ENCODE data around the gene CCSAP. TPM values are rescaled to one million over a fixed set of nuclear protein-coding genes. Genes with fewer than 3 reads are reported as not detected.

CCSAP gene
- total and polyA plus RNA-seq, 2 donors (not counting 1 experiment from before 2014, with no cell fraction given) = 4.4 to 6.9 TPM

- H3K27ac ChIP-seq (ENCODE audit: insufficient read depth, low read length) = no peak overlapping the region
- H3K4me1 ChIP-seq (ENCODE audit: control insufficient read depth, extremely low read depth, insufficient read depth, low read length) = no peaks in the 10 kb centered on the region
- H3K9ac ChIP-seq (ENCODE audit: insufficient read depth, low read length) = no peak overlapping the region
- H3K4me3 ChIP-seq (replicated peaks in 1 of 4; ENCODE audit: control extremely low read depth in 1 of 4, insufficient read depth in 1 of 4, low read depth in 3 of 4, low read length in 4 of 4) = no peak overlapping the region
- no peaks in the 10 kb centered on the region for H3K9me3 ChIP-seq (ENCODE audit: control insufficient read depth, insufficient read depth, low read depth, low read length)
- no peak overlapping the region for H3K4me2 ChIP-seq (ENCODE audit: extremely low read depth, insufficient read depth, low read length)
- no peak for DNase-seq (ENCODE audit: low read depth in 2 of 2)
- TF ChIP-seq EZH2 (IDR thresholded peaks at IDR 0.05; ENCODE audit: low read length, missing control alignments) (no peak), CTCF (conservative IDR thresholded peaks at IDR 0.05 in 1 of 2, IDR thresholded peaks at IDR 0.05 in 1 of 2; ENCODE audit: low read depth in 1 of 2, low read length in 2 of 2) (no peak)
- H4K20me1 ChIP-seq (ENCODE audit: control insufficient read depth, extremely low read depth, insufficient read depth, low read length) = no peaks in the 10 kb centered on the region
- no peak overlapping the region for H2AFZ ChIP-seq (ENCODE audit: low read length)
- H3K36me3 ChIP-seq (ENCODE audit: control insufficient read depth, insufficient read depth, low read length) = no peaks in the 10 kb centered on the region
- H3K27me3 ChIP-seq (ENCODE audit: control insufficient read depth, insufficient read depth, low read length) = no peaks in the 10 kb centered on the region
- peaks cover 59% of the 10 kb centered on the region for H3K79me2 ChIP-seq (ENCODE audit: control insufficient read depth, insufficient read depth, low read length)
These were observed 62.6 kb downstream of the CCSAP start for GRCh38 chr1:229280037-229280828.

GRCh38 chr1:229279242-229279641 lies 63.6 kb downstream of the CCSAP start:
- no peak overlapping the region for H3K4me3 ChIP-seq (replicated peaks in 1 of 4; ENCODE audit: control extremely low read depth in 1 of 4, insufficient read depth in 1 of 4, low read depth in 3 of 4, low read length in 4 of 4)
- H3K4me2 ChIP-seq (ENCODE audit: extremely low read depth, insufficient read depth, low read length) = no peak overlapping the region
- H2AFZ ChIP-seq (ENCODE audit: low read length) = no peak overlapping the region
- H3K27ac ChIP-seq (ENCODE audit: insufficient read depth, low read length) = no peak overlapping the region
- H3K9me3 ChIP-seq (ENCODE audit: control insufficient read depth, insufficient read depth, low read depth, low read length) = no peaks in the 10 kb centered on the region
- peaks cover 60% of the 10 kb centered on the region for H3K79me2 ChIP-seq (ENCODE audit: control insufficient read depth, insufficient read depth, low read length)
- DNase-seq (ENCODE audit: low read depth in 2 of 2) = no peak
- no peaks in the 10 kb centered on the region for H3K4me1 ChIP-seq (ENCODE audit: control insufficient read depth, extremely low read depth, insufficient read depth, low read length)
- no peaks in the 10 kb centered on the region for H4K20me1 ChIP-seq (ENCODE audit: control insufficient read depth, extremely low read depth, insufficient read depth, low read length)
- TF ChIP-seq EZH2 (IDR thresholded peaks at IDR 0.05; ENCODE audit: low read length, missing control alignments) (no peak), CTCF (conservative IDR thresholded peaks at IDR 0.05 in 1 of 2, IDR thresholded peaks at IDR 0.05 in 1 of 2; ENCODE audit: low read depth in 1 of 2, low read length in 2 of 2) (no peak)
- no peak overlapping the region for H3K9ac ChIP-seq (ENCODE audit: insufficient read depth, low read length)
- no peaks in the 10 kb centered on the region for H3K36me3 ChIP-seq (ENCODE audit: control insufficient read depth, insufficient read depth, low read length)
- no peaks in the 10 kb centered on the region for H3K27me3 ChIP-seq (ENCODE audit: control insufficient read depth, insufficient read depth, low read length)

GRCh38 chr1:229278120-229278741 lies 64.6 kb downstream of the CCSAP start:
- Histone ChIP-seq H3K36me3 (ENCODE audit: control insufficient read depth, insufficient read depth, low read length) (no peaks in the 10 kb centered on the region), H3K9me3 (ENCODE audit: control insufficient read depth, insufficient read depth, low read depth, low read length) (no peaks in the 10 kb centered on the region), H3K9ac (ENCODE audit: insufficient read depth, low read length) (no peak overlapping the region), H3K79me2 (ENCODE audit: control insufficient read depth, insufficient read depth, low read length) (peaks cover 62% of the 10 kb centered on the region), H3K4me1 (ENCODE audit: control insufficient read depth, extremely low read depth, insufficient read depth, low read length) (peaks cover 2% of the 10 kb centered on the region), H4K20me1 (ENCODE audit: control insufficient read depth, extremely low read depth, insufficient read depth, low read length) (no peaks in the 10 kb centered on the region), H3K27me3 (ENCODE audit: control insufficient read depth, insufficient read depth, low read length) (no peaks in the 10 kb centered on the region), H3K27ac (ENCODE audit: insufficient read depth, low read length) (no peak overlapping the region), H3K4me2 (ENCODE audit: extremely low read depth, insufficient read depth, low read length) (no peak overlapping the region), H2AFZ (ENCODE audit: low read length) (no peak overlapping the region), H3K4me3 (replicated peaks in 1 of 4; ENCODE audit: control extremely low read depth in 1 of 4, insufficient read depth in 1 of 4, low read depth in 3 of 4, low read length in 4 of 4) (no peak overlapping the region)
- no peak for DNase-seq (ENCODE audit: low read depth in 2 of 2)
- TF ChIP-seq EZH2 (IDR thresholded peaks at IDR 0.05; ENCODE audit: low read length, missing control alignments) (no peak), CTCF (conservative IDR thresholded peaks at IDR 0.05 in 1 of 2, IDR thresholded peaks at IDR 0.05 in 1 of 2; ENCODE audit: low read depth in 1 of 2, low read length in 2 of 2) (no peak)

Data from fibroblast of lung (primary cell).